Activated CD8-positive, alpha-beta T cell treated with anti-CD3 and anti-CD28 coated beads for 36 hours (primary cell): ENCODE data around the gene PVALEF. TPM values are rescaled to one million over a fixed set of nuclear protein-coding genes. Genes with fewer than 3 reads are reported as not detected.

Experiments
- ATAC-seq: fragments of 200-7000 bp; cut with Tn5 transposase; one replicate; pipeline ENCODE4 v1.10.0; 2021; ENCODE audit warnings: mild to moderate bottlenecking, moderate library complexity
- CTCF ChIA-PET: fragments of 350-600 bp; sonication (Branson Sonifier 250); formaldehyde crosslinking; loops from one replicate; lab custom pipeline; 2021; ENCODE audit warnings: antibody characterized with exemption; lab: Charles Lee
- POLR2A ChIA-PET: fragments of 350-600 bp; sonication (Branson Sonifier 250); formaldehyde crosslinking; loops from one replicate; lab custom pipeline; 2021; ENCODE audit warnings: antibody characterized with exemption; lab: Charles Lee
- DNase-seq: peaks from one replicate; pipeline ENCODE4 v3.0.0-alpha.2; 2020
- H3K27ac Mint-ChIP-seq: one replicate; pipeline ENCODE4 v1.8.0; 2021; ENCODE audit warnings: mild to moderate bottlenecking, mixed read lengths
- H3K27me3 Mint-ChIP-seq: one replicate; pipeline ENCODE4 v1.8.0; 2021; ENCODE audit warnings: mixed read lengths
- H3K36me3 Mint-ChIP-seq: one replicate; pipeline ENCODE4 v1.8.0; 2021; ENCODE audit warnings: low read depth, mixed read lengths
- H3K4me1 Mint-ChIP-seq: one replicate; pipeline ENCODE4 v1.8.0; 2021; ENCODE audit warnings: low read depth, mixed read lengths
- H3K4me3 Mint-ChIP-seq: one replicate; pipeline ENCODE4 v1.8.0; 2021; ENCODE audit warnings: mild to moderate bottlenecking, moderate library complexity, mixed read lengths
- H3K9me3 Mint-ChIP-seq: one replicate; pipeline ENCODE4 v1.8.0; 2021; ENCODE audit warnings: mixed read lengths
- CTCF ChIP-seq: fragments of 200-600 bp; IDR thresholded peaks from one replicate; pipeline ENCODE4 v1.8.0; 2022; ENCODE audit warnings: antibody characterized with exemption, mild to moderate bottlenecking
- intact Hi-C: fragments of 100-400 bp; cut with micrococcal nuclease; formaldehyde crosslinking; loops from one replicate; pipeline ENCODE4 v1.10.0; 2022
- total RNA-seq, 2 experiments: library from RNA; stranded (reverse); gene quantifications; one replicate each; pipeline ENCODE4 v1.2.3, GENCODE V29; 2021

Gene PVALEF
- total RNA-seq, 2 experiments from 2014 or later: not detected

DNA sequence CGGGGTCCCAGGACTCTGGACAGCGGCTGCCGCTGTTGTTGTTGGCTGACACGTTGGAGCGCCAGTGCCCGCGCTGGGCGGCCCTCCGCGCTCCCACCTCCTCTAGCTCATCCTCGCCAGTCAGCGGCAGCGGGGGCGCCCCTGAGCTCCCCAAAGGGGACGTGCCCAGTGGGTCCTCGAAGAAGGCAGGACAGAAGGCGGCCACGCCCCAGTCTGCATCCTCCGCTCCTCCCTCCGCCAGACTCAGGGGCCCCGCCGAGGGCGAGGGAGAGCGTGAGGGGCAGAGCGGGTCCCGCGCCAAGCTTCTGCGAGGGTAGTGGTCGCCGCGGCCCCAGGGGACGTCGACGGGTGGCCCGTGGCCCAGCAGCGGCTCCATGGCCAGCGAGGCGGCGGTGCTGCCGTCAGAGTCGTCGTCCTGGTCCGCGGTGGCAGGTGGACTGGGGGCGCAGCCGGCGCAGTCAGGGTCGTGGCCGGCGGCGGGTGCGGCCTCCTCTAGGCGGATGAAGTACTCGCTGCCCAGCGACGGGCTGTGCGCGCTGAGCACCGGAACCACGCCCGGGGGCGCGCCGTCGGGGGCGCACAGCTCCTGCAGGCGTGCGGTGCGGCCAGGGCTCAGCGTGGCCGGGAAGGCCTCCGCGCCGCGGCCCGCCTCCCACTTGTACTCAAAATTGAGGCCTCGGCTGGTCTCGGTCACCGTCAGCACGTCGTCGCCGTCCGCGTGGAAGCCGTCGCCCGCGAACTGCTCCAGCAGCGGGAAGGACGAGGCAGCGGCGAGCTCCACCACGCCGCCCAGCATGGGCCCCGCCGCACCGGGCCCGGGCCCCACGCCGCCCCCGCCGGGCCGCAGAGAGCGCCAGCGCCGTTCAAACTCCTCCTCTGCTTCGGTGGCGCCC lies 43.2 kb upstream of the PVALEF start:
- Mint-ChIP-seq H3K4me1 (peaks cover 5% of the 10 kb centered on the region), H3K27me3 (peaks cover 1% of the 10 kb centered on the region), H3K27ac (no peak overlapping the region), H3K9me3 (no peaks in the 10 kb centered on the region), H3K4me3 (no peak overlapping the region), H3K36me3 (no peaks in the 10 kb centered on the region)
- POLR2A ChIA-PET: interaction anchor here (0.9 kb wide), 1 partner anchor 28 kb away, joined by 4 read pairs; no protein-coding TSS in a partner anchor
- no peak for TF ChIP-seq CTCF
- DNase-seq: no peak
- ATAC-seq: no peak
- intact Hi-C loops: no loop called here
- CTCF ChIA-PET: interaction anchor here (1.2 kb wide), 1 partner anchor 99 kb away, joined by 3 read pairs; no protein-coding TSS in a partner anchor

DNA sequence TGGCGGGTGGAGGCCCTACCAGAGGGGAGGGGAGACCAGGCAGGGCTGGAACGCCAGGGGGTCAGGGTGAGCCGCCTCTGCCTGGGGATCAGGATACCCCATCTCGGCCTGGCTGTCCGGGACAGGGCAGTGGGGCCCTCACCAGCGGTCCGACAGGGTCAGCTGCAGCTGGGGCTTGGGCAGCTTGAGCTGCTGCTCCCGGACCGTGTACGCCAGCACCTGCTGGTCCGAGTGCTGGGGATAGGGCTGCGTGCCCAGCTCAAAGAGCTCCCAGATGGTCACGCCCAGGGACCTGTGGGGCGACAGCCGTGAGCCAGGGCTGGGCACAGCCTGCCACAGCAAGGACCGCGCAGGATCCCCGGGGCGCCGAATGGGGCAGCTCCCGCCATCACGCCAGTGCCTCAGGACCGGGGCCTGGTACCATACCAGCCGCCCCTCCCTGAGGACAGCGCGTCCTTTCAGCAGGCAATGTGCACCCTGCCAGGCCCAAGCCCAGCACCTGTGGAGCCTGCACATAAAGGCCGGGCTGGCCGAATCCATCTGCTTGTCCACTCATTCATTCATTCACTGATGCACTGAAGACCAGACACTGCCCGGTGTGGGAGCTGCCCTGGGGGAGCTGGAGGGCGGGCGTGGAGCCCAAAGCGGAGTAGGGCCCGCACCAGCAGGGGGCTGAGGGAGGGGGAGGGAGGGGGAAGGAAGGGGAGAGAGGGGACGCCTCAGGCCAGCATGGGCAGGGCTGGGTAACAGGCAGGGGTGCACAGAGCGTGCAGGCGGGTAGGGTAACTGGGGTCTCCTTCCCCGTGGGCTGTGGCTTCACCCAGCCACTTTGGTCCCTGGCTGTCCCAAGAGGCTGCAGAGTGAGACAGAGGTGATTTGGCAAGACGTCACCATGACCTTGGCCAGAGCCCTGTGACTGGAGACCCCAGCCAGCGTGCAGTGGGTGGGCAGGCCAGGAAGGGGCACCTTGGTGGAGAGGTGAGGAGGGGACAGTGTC lies 42.0 kb upstream of the PVALEF start:
- Mint-ChIP-seq H3K9me3 (no peaks in the 10 kb centered on the region), H3K4me3 (no peak overlapping the region), H3K27me3 (peaks cover under 1% of the 10 kb centered on the region), H3K27ac (no peak overlapping the region), H3K4me1 (peaks cover 3% of the 10 kb centered on the region), H3K36me3 (no peaks in the 10 kb centered on the region)
- intact Hi-C loops: no loop called here
- DNase-seq: no peak
- POLR2A ChIA-PET: no interaction called here
- no peak for ATAC-seq
- CTCF ChIA-PET: no interaction called here
- TF ChIP-seq CTCF: no peak

- Mint-ChIP-seq H3K27me3 (no peaks in the 10 kb centered on the region), H3K36me3 (no peaks in the 10 kb centered on the region), H3K9me3 (no peaks in the 10 kb centered on the region), H3K27ac (no peak overlapping the region), H3K4me1 (no peaks in the 10 kb centered on the region), H3K4me3 (no peak overlapping the region)
- intact Hi-C loops: no loop called here
- no peak for TF ChIP-seq CTCF
- no peak for DNase-seq
- CTCF ChIA-PET: no interaction called here
- ATAC-seq: no peak
- POLR2A ChIA-PET: no interaction called here
Measured at GRCh38 chr17:81124377-81124776, 40.9 kb upstream of the PVALEF start.

DNA sequence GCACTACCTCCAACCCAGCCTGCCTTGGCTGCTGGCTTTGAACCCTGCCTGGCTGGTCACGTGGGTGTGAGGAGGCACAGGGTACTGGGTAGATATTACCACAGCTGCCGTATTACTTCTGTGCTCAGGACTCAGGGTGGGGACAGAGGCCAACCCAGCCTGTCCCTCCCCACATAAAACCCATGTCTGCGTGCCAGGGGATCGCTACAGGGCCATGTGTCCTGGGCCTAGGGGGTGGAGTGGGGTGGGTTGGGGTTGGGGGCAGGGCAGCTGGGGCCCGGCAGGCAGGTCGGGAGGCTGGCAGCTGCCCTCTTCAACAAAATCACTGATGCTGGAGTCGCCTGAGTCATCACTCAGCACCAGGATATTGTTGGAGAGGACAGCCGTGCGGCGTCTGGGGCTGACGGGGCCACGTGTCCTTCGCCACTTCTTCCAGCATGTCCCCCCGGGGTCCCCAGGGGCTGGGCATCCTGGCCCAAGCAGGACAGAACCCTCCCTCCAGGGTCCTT lies 39.7 kb upstream of the PVALEF start:
- no peak for TF ChIP-seq CTCF
- DNase-seq (no peak), ATAC-seq (no peak)
- ChIA-PET CTCF (no interaction called here), POLR2A (no interaction called here)
- Mint-ChIP-seq H3K36me3 (no peaks in the 10 kb centered on the region), H3K27me3 (no peaks in the 10 kb centered on the region), H3K4me1 (no peaks in the 10 kb centered on the region), H3K4me3 (no peak overlapping the region), H3K27ac (no peak overlapping the region), H3K9me3 (no peaks in the 10 kb centered on the region)
- intact Hi-C loops: no loop called here
